Mesendoderm (in vitro differentiated cells): ENCODE results near the gene TSPAN15.

ENCODE experiments used
- DNase-seq: peaks from one replicate; pipeline ENCODE4 v3.0.0; 2013
- H2AK5ac ChIP-seq: 2 replicates; pipeline ENCODE4 v1.6.1; 2013; ENCODE audit warnings: low read length, inconsistent platforms
- H2BK120ac ChIP-seq: 2 replicates; pipeline ENCODE4 v1.6.1; 2013; ENCODE audit warnings: low read depth, mild to moderate bottlenecking, low read length, moderate library complexity, mixed read lengths
- H2BK15ac ChIP-seq: replicated peaks from 2 replicates; pipeline ENCODE4 v1.6.1; 2013; ENCODE audit warnings: low read depth, mild to moderate bottlenecking, moderate library complexity
- H2BK5ac ChIP-seq: 2 replicates; pipeline ENCODE4 v1.6.1; 2013; ENCODE audit warnings: low read length, inconsistent platforms
- H3K18ac ChIP-seq: 2 replicates; pipeline ENCODE4 v1.6.1; 2013; ENCODE audit warnings: mild to moderate bottlenecking, low read length, mixed read lengths
- H3K23ac ChIP-seq: one replicate; pipeline ENCODE4 v1.6.1; 2013; ENCODE audit warnings: low read length
- H3K27ac ChIP-seq: 2 replicates; pipeline ENCODE4 v1.5.1; 2013; ENCODE audit warnings: low read depth, mild to moderate bottlenecking, inconsistent platforms, low read length, moderate library complexity
- H3K27me3 ChIP-seq: 2 replicates; pipeline ENCODE4 v1.6.1; 2013; ENCODE audit warnings: low read length, control low read depth, mild to moderate bottlenecking, inconsistent platforms; ENCODE audit not compliant: insufficient read depth, poor library complexity
- H3K36me3 ChIP-seq: 2 replicates; pipeline ENCODE4 v1.6.1; 2013; ENCODE audit warnings: low read length, inconsistent platforms; ENCODE audit not compliant: control insufficient read depth, insufficient read depth
- H3K4ac ChIP-seq: one replicate; pipeline ENCODE4 v1.6.1; 2013; ENCODE audit warnings: low read depth, mild to moderate bottlenecking, low read length, moderate library complexity
- H3K4me1 ChIP-seq: 2 replicates; pipeline ENCODE4 v1.6.1; 2013; ENCODE audit warnings: low read depth, low read length, inconsistent platforms; ENCODE audit not compliant: control insufficient read depth
- H3K4me2 ChIP-seq: 2 replicates; pipeline ENCODE4 v1.6.1; 2013; ENCODE audit warnings: low read length
- H3K4me3 ChIP-seq: 2 replicates; pipeline ENCODE4 v1.5.1; 2013; ENCODE audit warnings: mild to moderate bottlenecking, low read length
- H3K56ac ChIP-seq: one replicate; pipeline ENCODE4 v1.6.1; 2013; ENCODE audit warnings: low read length
- H3K79me1 ChIP-seq: 2 replicates; pipeline ENCODE4 v1.6.1; 2013; ENCODE audit warnings: low read length, inconsistent platforms
- H3K79me2 ChIP-seq: 2 replicates; pipeline ENCODE4 v1.6.1; 2013; ENCODE audit warnings: mild to moderate bottlenecking, low read length; ENCODE audit not compliant: control insufficient read depth, insufficient read depth
- H3K9ac ChIP-seq: 2 replicates; pipeline ENCODE4 v1.6.1; 2013; ENCODE audit warnings: low read length, inconsistent platforms
- H4K5ac ChIP-seq: one replicate; pipeline ENCODE4 v1.6.1; 2013; ENCODE audit warnings: low read length
- H4K8ac ChIP-seq: one replicate; pipeline ENCODE4 v1.6.1; 2013; ENCODE audit warnings: low read depth, mild to moderate bottlenecking, control low read depth, low read length, moderate library complexity
- WGBS: extraction: QIAGEN DNeasy Blood & Tissue Kit; methylation state at CpG from one replicate; pipeline ENCODE4 v1.1.7; 2013; ENCODE audit warnings: low lambda C conversion rate, missing lambda C conversion rate; ENCODE audit not compliant: insufficient coverage; ENCODE audit errors: extremely low coverage; 5-methylcytosine and 5-hydroxymethylcytosine counted together

TSPAN15 gene

DNA sequence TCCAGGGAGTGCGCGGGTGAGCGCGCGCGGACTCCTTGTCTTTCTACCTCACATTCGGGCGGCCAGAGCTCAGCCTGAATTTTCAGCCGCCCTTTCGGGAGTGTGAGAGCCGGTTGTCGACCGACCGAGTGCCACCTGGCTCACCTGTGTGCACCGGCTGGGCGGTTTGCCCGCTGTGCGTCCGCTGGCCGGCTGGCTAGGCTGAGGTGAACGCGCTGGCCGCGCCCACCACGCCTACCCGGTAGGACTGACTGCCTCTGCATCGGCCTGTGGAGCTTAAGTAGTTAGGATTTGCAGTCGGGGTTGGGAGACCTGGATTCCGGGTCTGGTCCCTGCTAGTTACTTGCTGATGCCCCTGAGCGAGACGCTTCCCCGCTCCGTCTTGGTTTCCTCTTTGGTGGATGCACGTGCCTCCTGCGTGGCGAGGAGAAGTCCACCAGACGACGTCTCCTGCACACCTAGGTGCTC, 553 bp downstream of the TSPAN15 start:
- H3K36me3 ChIP-seq: no peaks in the 10 kb centered on the region
- peak overlapping the region; percentile 96 for H3K4me2 ChIP-seq
- H3K23ac ChIP-seq: no peak overlapping the region
- H3K4ac ChIP-seq: no peak overlapping the region
- no peak overlapping the region for H4K8ac ChIP-seq
- H3K79me2 ChIP-seq: no peaks in the 10 kb centered on the region
- no peak overlapping the region for H3K18ac ChIP-seq
- peak overlapping the region; percentile 57 for H3K4me3 ChIP-seq
- DNase-seq: peak; percentile 33
- H3K9ac ChIP-seq: peak overlapping the region; percentile 44
- H4K5ac ChIP-seq: no peak overlapping the region
- H2BK15ac ChIP-seq: no peak overlapping the region
- H3K27ac ChIP-seq: no peak overlapping the region
- peaks cover 6% of the 10 kb centered on the region for H3K27me3 ChIP-seq
- H2BK120ac ChIP-seq: no peak overlapping the region
- no peak overlapping the region for H2BK5ac ChIP-seq
- no peak overlapping the region for H2AK5ac ChIP-seq
- no peaks in the 10 kb centered on the region for H3K79me1 ChIP-seq
- no CpG with 5 or more reads among the region's 38 CpGs for WGBS
- H3K56ac ChIP-seq: peak overlapping the region; percentile 58
- peaks cover 4% of the 10 kb centered on the region for H3K4me1 ChIP-seq

DNA sequence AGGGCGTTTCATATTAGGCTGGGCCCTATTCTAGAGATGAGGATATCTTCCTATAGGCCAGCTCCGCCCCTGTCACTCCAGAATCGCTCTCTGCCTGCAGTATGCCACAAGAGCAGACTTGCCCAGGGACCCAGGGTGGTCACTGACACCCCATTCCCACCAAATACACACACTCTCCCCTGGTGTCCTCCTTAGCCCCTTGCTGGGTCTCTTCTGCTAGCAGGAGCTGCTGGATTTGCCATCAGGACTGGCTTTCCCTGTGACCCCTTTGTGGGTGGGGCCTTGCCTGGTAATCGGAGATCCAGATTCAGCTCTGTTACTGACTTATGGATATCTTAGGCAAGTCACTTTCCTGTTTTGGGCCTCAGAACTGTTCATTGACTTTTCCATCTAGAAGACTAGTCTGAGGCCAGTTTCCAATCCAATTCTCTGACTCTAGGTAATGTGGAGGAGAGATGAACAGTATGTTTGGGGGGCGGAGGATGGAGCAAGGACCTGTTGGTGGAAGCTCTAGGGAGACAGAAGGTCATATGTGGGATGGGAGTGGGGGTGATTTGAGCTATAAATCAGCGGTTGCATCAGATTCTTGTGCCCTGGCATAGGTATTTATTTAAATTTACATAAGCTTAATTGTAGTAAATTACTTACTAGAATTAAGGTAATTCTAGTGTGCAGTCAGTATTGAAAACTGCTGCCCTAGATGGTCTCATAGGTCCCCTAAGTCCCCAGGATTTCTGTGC, 1.6 kb downstream of the TSPAN15 start:
- Histone ChIP-seq H4K8ac (no peak overlapping the region), H3K9ac (no peak overlapping the region), H3K56ac (no peak overlapping the region), H3K36me3 (no peaks in the 10 kb centered on the region), H3K4ac (no peak overlapping the region), H3K79me2 (no peaks in the 10 kb centered on the region), H3K27me3 (peaks cover 6% of the 10 kb centered on the region), H3K4me2 (no peak overlapping the region), H3K4me3 (no peak overlapping the region), H3K18ac (no peak overlapping the region), H3K23ac (no peak overlapping the region), H3K79me1 (no peaks in the 10 kb centered on the region), H2AK5ac (no peak overlapping the region), H2BK15ac (no peak overlapping the region), H2BK120ac (no peak overlapping the region), H2BK5ac (no peak overlapping the region), H4K5ac (no peak overlapping the region), H3K27ac (no peak overlapping the region), H3K4me1 (peaks cover 4% of the 10 kb centered on the region)
- no CpG with 5 or more reads among the region's 6 CpGs for WGBS
- DNase-seq: no peak

DNA sequence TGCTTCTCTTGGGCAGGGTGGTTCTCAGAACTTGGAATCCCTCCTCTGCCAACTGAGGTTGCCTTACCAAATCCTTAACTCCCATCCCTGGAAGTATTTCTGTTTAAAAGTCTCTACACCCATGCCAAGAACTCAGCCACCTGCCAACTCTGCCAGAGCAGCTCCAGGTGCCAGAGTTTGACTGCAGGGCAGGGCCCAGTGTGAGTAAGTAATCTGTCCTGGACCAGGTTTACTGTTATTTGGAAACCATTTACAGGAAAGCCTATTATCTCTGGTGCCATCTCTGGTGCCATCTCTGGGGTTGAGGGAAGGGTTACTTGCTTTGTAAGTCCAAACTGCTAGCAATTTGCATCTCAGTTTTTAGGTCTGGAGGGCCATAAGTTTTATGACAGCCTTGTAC, 2.5 kb downstream of the TSPAN15 start:
- Histone ChIP-seq H3K36me3 (no peaks in the 10 kb centered on the region), H3K4me3 (no peak overlapping the region), H3K79me1 (no peaks in the 10 kb centered on the region), H2AK5ac (no peak overlapping the region), H2BK15ac (no peak overlapping the region), H4K8ac (no peak overlapping the region), H3K4ac (no peak overlapping the region), H4K5ac (no peak overlapping the region), H2BK5ac (no peak overlapping the region), H3K27ac (no peak overlapping the region), H3K9ac (no peak overlapping the region), H3K18ac (no peak overlapping the region), H3K56ac (no peak overlapping the region), H3K4me2 (no peak overlapping the region), H3K23ac (no peak overlapping the region), H2BK120ac (no peak overlapping the region), H3K79me2 (no peaks in the 10 kb centered on the region), H3K4me1 (peaks cover 4% of the 10 kb centered on the region), H3K27me3 (peaks cover 6% of the 10 kb centered on the region)
- DNase-seq: no peak

DNA sequence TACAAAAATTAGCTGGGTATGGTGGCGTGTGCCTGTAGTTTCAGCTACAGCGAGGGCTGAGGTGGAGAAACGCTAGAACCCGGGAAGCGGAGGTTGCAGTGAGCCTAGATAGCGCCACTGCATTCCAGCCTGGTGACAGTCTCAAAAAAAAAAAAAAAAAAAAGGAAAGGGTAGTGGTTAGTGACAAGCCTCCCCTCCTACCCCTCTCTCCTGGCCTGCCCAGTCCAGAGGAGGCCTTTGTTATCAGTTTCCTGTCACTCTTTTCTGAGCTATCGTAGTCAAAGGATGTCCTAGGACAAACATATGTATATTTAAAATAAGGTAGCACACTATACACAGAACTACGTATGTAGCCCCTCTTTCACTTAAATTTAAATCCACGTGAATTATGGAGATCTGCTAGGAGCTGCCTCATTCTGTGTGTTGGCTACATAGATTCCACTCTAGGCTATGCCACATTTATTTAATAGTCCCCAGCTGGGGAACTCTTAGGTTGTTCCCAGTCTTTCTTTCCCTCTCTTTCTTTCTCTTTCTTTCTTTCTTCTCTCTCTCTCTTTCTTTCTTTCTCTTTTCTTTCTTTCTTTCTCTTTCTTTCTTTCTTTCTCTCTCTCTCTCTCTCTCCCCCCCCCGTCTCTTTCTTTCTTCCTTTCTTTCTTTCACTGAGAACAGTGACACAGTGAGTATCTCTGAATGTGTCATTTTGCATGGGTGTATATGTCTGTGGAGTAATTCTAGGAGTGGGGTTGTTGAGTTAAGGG, 3.9 kb downstream of the TSPAN15 start:
- H3K56ac ChIP-seq: no peak overlapping the region
- no peak overlapping the region for H3K18ac ChIP-seq
- H4K5ac ChIP-seq: no peak overlapping the region
- no peak overlapping the region for H3K23ac ChIP-seq
- H3K4me2 ChIP-seq: no peak overlapping the region
- WGBS: no CpG with 5 or more reads among the region's 10 CpGs
- H3K4ac ChIP-seq: no peak overlapping the region
- H3K79me1 ChIP-seq: no peaks in the 10 kb centered on the region
- no peak overlapping the region for H2BK5ac ChIP-seq
- H2BK15ac ChIP-seq: no peak overlapping the region
- DNase-seq: no peak
- H3K4me1 ChIP-seq: peaks cover 2% of the 10 kb centered on the region
- H3K27ac ChIP-seq: no peak overlapping the region
- H3K9ac ChIP-seq: no peak overlapping the region
- no peaks in the 10 kb centered on the region for H3K79me2 ChIP-seq
- no peak overlapping the region for H2BK120ac ChIP-seq
- peaks cover 6% of the 10 kb centered on the region for H3K27me3 ChIP-seq
- H3K4me3 ChIP-seq: no peak overlapping the region
- H4K8ac ChIP-seq: no peak overlapping the region
- no peak overlapping the region for H2AK5ac ChIP-seq
- no peaks in the 10 kb centered on the region for H3K36me3 ChIP-seq

DNA sequence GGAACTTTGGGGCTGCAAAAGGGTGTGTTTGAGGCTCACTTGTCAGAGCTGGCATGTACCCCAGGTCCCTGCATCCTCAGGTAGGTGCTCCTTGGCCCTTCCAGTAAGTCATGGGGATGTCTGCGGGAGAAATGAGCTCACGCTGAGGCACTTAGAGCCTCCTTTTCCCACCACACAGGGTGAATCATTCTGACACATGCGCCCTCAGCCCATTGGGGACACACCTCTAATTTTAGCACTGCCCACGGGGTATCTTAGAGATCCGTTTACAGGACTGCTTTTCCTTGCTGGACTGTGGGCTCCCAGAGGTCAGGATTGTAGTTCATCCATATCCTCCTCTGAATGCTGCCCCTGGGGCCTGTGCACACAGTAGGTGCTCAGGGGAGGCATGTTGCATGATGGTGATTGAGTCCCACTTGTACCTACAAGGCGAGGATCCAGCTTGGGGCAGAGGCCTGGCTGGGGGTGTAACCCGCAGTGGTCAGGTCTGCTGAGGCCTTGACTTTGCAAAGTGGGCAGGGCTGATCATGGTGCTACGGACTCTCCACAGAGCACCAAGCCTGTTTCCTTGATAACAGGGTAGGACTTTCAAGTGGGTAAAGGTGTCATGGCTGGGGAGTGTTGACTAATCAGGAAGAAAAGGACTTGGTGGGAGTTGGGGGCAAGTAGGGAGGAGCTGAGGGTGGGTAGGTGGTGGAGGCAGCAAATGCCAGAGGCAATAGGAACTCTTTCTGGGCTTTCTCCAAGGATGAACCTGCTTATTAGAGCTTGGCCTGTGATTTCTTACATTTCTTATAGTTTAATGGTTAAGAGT, 5.8 kb downstream of the TSPAN15 start:
- Histone ChIP-seq H3K36me3 (no peaks in the 10 kb centered on the region), H2BK15ac (no peak overlapping the region), H3K9ac (no peak overlapping the region), H3K27me3 (peaks cover 4% of the 10 kb centered on the region), H4K5ac (no peak overlapping the region), H2AK5ac (no peak overlapping the region), H3K79me1 (no peaks in the 10 kb centered on the region), H3K4me1 (no peaks in the 10 kb centered on the region), H3K79me2 (no peaks in the 10 kb centered on the region), H3K27ac (no peak overlapping the region), H3K18ac (no peak overlapping the region), H3K56ac (no peak overlapping the region), H4K8ac (no peak overlapping the region), H3K4me3 (no peak overlapping the region), H3K23ac (no peak overlapping the region), H3K4ac (no peak overlapping the region), H2BK5ac (no peak overlapping the region), H2BK120ac (no peak overlapping the region), H3K4me2 (no peak overlapping the region)
- WGBS: no CpG with 5 or more reads among the region's 8 CpGs
- no peak for DNase-seq
